Fibroblast of skin of scalp (primary cell): ENCODE measurements around the gene PATZ1. TPM values are rescaled to one million over a fixed set of nuclear protein-coding genes. Genes with fewer than 3 reads are reported as not detected.
A peak's percentile ranks its signal among the peaks of the same experiment; 100 is the strongest.
"Not testable (repeated sequence)": the region's sequence is repeated elsewhere in the genome, so short reads cannot be mapped to it uniquely, and the experiment has no call there.

Experiments used
- DNase-seq: peaks from one replicate; pipeline ENCODE4 v3.0.0-alpha.2; 2013
- polyA plus RNA-seq, 2 experiments: library from polyadenylated mRNA; unstranded; fragments of 120-200 nt; gene quantifications; one replicate each; pipeline ENCODE4 v1.2.1, GENCODE V29; 2013; ENCODE audit not compliant: insufficient read length in 2 of 2

The PATZ1 gene, protein sequence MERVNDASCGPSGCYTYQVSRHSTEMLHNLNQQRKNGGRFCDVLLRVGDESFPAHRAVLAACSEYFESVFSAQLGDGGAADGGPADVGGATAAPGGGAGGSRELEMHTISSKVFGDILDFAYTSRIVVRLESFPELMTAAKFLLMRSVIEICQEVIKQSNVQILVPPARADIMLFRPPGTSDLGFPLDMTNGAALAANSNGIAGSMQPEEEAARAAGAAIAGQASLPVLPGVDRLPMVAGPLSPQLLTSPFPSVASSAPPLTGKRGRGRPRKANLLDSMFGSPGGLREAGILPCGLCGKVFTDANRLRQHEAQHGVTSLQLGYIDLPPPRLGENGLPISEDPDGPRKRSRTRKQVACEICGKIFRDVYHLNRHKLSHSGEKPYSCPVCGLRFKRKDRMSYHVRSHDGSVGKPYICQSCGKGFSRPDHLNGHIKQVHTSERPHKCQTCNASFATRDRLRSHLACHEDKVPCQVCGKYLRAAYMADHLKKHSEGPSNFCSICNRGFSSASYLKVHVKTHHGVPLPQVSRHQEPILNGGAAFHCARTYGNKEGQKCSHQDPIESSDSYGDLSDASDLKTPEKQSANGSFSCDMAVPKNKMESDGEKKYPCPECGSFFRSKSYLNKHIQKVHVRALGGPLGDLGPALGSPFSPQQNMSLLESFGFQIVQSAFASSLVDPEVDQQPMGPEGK
- 14.2 TPM for polyA plus RNA-seq (2013, experiment 1 of 2; ENCODE audit: insufficient read length)
- polyA plus RNA-seq (2013, experiment 2 of 2; ENCODE audit: insufficient read length), result 13.2 TPM

DNA sequence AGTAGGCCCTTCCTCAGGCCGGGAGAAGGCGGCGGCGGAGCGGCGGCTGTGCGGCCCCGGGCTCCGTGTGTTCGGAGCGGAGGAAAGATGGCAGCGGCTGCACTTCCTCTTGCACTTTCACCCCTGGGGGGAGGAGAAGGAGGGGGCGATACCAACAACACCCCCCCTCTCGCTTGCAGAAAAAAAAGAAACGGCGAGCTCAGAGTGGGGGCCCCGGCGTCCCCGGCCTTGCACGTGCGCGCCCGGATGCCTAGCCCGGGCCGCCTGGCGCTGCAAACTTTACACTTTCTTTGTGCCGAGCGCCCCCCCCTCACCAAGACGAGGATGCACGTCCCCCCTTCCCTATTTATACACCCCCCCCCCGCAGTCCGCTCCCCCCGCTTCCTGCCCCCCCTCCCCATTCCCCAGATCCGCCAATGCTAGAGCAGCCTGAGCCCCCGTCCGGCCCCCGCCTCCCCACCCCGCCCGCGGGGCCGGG, at the start of gene PATZ1:
TSS of gene PATZ1 (minus strand) at position 92 of the 478 bp plus-strand sequence. CDS start 744 bp downstream, outside the sequence.
- DNase-seq, result peak; percentile 85

DNA sequence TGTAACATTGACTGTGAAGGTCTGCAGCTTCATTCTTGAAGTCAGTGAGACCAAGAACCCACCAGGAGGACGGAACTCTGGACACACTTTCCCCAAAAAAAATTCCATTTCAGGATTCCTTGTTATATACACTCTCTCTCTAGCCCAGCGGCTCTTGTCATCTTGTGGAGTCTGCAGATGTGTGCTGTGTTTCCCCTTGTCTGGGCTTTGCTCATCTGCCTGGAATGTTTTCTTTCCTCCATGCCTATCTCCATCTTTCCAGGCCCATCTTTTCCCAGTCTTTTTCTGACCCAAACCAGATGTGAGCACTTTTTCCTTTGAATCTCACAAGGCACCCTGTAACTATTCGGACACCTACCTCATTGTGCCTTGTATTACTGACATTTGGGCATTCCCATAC, 48.2 kb upstream of the PATZ1 start:
- peak; percentile 73 for DNase-seq

DNA sequence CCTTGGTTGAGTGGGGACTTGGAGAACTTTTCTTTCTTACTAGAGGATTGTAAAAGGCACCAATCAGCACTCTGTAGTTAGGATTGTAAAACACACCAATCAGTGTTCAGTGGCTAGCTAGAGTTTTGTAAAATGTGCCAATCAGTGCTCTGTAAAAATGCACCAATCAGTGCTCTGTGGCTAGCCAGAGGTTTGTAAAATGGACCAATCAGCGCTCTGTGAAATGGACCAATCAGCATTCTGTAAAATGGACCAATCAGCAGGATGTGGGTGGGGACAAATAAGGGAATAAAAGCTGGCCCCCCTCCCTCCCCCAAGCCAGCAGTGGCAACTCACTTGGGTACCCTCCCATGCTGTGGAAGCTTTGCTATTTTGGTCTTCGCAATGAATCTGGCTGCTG, 47.7 kb upstream of the PATZ1 start:
- peak; percentile 27 for DNase-seq

DNA sequence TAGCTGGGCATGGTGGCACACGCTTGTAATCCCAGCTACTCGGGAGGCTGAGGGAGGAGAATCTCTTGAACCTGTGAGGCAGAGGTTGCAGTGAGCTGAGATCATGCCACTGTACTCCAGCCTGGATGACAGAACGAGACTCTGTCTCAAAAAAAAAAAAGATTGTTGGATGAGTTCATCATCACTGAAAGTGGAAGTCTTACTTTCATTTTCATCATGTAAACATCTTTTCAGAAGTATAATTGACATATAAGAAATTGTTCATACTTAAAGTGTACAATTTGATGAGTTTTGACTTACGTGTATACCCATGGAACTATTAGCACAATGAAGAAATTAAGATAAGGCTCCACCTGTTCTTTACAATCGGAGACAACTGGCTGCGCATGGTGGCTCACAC, 32.5 kb upstream of the PATZ1 start:
- DNase-seq, result not testable (repeated sequence)

DNA sequence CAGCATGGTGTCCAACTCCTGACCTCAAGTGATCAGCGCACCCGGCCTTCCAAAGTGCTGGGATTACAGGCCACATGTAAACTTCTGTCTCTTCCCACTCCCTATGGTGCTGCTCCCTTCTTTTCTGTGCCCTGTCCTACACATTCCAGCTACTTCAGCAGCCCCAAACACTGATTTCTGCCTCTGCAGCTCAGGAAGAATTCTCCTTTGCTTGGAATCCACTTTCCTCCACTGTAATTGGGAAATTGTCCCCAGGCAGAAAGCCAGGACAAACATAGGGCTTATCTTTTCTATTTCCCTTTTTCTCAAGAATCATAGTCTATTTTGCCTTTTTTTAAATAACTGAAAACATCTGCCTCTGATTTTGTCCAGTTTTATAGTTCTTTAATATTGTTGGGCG, 32.0 kb upstream of the PATZ1 start:
- DNase-seq, result peak; percentile 46

DNA sequence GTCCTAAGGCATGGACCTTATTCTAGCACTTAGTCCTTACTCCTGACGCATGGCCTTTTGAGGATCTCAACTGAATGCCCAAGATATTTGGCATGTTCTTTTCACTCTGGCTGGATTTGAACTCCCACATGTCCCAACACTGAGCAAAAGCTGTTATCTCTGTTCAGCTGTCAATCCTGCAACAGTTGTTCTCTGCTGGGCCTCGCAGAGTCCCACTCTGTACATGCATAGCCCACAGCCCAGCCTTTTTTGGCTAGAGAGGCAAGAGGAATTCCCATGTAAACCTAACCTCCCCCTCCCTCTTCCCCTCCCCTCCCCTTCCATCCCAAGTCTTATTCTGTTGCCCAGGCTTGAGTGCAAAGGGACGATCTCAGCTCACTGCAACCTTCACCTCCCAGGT, 31.5 kb upstream of the PATZ1 start:
- DNase-seq, result no peak

DNA sequence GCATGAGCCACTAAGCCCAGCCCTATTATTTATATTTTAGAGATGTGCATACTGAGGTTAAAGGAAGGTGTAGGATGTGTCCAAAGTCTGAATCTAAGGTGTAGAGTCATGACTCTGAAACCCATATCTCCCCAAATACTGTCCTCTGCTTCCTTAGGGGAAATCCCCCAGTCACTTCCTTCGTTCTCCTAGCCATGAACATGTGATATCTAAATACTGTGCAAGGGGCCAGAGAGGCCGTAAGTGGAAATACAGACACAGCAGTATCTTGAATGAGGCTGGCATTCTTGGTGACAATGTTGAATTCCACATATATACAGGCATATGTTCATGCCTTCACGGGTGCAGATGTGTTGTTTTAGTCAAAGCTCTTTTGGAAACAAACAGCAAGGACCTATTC, 21.3 kb upstream of the PATZ1 start:
- no peak for DNase-seq

DNA sequence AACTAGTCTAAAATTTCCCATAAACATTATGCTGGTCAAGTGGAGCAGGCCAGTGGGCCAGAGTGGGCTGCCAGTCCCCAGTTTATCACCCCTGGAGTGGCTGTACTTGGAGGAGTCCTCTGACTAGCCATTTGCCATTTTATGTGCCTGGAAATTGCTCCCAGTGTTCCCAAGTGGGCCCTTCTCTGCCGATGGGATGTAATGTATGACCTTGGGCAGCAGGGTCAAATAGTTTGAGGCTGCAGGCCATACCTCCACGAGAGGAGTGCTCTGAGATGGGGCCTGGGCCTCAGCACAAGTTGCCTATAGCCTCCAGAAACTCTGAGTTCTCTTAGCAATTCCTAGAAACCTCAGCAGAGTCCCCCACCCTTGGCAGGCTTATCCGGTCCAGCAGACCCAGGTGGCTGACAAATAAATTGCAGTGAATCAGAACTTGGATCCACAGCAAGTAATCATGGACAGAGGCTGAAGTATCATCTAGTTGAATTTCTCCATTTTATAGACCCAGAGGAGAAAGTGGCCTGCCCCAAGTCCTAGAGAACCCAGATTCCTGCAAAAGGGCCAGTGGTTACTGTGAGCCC, 17.8 kb upstream of the PATZ1 start:
- DNase-seq, result no peak

DNA sequence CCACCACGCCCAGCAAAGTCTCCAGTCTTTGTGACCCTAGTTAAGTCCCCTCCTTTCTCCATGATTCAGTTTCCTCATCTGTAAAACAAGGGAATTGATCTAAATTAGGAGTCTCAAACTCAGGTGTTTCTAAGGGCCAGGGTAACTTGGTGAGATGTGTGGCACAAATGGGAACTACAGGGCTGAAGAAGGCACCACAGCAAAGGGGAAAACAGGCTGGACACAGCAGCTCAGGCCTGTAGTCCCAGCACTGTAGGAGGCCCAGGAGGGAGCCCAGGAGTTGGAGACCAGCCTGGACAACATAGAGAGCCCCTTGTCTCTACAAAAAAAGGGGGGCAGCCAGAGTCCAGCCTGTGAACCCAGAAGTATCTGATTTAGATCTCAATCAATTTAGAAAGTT, 15.6 kb upstream of the PATZ1 start:
- DNase-seq, result no peak

DNA sequence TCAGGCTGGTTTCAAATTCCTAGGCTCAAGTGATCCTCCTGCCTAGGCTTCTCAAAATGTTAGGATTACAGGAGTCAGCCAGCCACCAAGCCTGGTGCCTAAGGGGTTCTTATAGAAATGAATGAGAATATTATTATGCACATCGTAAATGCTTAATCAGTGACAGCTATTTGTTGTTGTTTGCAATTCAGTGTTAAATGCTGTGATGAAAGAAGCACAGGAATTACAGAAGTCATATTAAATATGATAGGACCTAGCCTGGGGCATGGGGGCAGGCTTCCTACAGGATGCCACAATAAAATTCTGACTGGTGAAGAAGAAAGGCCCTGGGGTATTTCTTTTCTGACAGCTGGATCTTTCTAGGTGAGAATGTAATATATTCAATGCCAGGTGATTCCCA, 13.9 kb upstream of the PATZ1 start:
- no peak for DNase-seq

DNA sequence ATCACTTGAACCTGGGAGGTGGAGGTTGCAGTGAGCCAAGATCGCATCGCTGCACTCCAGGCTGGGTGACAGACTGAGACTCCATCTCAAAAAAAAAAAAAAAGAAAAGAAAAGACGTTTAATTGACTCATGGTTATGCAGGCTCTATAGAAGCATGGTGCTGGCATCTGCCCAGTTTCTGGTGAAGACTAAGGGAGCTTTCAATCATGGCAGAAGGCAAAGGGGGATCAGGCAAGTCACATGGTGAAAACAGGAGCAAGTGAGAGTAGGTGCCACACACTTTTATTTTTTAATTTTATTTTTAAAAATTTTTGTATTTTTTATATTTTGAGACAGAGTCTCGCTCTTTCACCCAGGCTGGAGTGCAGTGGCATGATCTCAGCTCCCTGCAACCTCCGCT, 8.4 kb upstream of the PATZ1 start:
- no peak for DNase-seq

DNA sequence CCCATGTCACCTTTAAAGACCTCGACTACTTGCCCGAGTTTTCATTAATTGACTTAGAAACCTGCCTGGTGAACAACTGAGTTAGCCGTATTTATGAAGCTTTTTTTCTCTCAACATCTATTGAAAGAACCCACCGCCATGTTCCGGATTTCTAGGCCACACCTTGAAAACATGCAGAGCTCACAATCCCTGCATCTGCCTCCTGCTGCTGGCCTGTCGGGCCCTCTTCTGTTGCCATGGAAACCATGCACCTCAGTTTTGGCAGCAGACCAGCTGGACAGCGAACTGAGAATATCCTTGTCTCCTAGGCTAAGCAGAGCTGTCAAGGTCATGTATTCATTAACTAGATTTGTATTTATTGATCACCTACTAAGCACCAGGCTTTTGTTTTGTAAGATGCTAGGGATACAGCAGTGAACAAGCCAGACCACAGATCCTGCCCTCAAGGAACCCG, 4.3 kb upstream of the PATZ1 start:
- DNase-seq, result peak; percentile 18

DNA sequence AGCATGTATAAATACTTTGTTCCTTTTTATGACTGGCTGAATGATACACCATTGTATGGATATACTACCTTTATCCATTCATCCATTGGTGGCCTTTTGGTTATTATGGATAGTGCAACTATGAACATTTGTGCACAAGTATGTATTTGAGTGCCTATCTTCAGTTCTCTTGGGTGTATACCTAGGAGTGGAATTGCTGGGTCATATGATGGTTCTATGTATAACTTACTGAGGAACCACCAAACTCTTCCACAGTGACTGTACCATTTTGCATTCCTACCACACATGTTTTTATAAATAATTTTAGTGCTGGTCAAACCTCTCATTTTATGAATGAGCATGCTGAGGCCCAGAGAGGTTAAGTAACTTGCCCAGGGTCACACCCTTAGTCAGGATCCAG, 3.8 kb upstream of the PATZ1 start:
- DNase-seq, result no peak

DNA sequence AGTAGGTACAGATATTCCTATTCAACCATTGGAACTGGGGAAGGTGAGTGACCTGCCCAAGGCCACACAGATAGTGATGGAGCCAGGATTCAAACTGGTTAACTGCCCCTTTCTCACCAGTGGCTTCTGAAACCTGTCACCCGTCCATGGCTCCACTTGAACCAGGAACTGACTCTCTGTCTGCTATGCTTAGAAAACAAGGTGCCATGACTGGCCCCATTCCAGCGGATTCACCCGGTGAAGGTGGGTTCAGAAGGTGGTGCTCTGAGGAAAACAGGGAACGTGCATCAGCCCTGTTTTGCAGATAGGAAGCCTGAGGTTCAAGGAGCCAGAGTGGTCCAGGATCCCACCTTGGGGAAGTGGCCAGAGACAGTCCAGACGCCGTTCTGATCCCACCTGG, 2.6 kb upstream of the PATZ1 start:
- no peak for DNase-seq

DNA sequence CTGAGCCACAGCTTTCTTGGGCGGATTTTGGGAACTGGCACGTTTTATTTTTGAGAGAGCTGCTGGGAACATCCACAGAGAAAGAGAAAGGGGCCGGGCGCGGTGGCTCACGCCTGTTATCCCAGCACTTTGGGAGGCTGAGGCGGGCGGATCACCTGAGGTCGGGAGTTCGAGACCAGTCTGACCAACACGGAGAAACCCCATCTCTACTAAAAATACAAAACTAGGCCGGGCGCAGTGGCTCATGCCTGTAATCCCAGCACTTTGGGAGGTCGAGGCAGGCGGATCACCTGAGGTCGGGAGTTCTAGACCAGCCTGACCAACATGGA, 1.8 kb upstream of the PATZ1 start:
- DNase-seq, result not testable (repeated sequence)

DNA sequence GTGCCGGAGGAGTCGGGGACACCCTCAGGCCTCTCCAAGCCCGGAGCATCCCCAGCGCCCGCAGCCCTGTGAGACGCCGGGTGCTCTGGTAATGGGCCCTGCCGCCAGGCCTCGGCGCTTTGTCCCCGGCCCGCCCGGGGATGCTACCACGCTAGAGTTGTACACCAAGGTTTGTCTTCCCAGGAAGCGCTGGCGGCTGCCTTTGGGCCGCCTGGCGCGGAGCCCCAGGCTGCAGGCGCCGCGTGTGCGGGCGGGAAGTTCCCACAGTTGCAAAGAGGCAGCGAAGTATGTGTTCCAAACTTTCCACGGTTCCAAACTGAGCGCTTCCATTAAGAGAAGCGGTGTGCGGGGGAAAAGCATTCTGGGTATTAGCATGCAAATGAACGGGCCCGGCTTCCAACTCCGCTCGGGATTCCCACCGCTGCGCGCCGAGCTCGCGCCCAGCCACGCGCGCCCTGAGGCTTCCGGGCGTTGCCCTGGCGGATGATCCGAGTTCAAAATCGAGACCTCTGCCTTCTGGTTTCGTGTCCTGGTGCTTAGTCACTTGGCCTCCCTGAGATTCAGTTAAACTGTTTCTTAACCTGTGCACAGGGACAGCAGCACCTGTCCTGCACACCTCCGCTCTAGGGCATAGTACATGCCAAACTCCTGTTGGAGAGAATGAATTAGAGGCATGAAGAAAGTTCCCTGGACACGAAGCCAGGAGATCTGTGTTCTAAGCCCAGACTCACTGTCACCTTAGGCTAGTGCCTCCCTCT, 1.3 kb upstream of the PATZ1 start:
- peak; percentile 63 for DNase-seq

DNA sequence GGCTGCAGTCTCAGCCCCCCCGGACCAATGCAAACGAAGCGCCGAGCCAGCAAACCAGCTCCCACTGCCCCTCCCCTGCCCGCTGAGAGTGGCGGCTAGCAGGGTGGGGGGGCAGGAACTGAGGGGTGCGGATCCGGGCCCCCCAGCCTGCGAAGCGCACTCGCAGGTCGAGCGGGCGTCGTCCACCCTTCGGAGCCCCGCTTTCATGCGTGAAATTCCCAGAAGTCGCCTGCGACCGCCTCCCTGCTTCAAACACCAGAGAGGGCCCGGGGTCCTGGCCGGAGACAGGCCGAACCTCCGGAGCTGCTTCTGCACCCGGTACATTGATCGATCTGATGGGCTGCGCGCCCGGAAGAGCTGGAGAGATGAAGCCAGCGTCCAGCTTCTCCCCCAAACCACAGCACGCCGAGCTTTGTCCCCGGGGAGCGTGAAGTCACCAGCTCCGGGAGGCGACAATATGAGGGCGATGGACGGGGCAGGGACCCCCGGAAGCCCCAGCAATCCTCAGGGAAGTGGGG, 646 bp upstream of the PATZ1 start:
- DNase-seq, result peak; percentile 50

DNA sequence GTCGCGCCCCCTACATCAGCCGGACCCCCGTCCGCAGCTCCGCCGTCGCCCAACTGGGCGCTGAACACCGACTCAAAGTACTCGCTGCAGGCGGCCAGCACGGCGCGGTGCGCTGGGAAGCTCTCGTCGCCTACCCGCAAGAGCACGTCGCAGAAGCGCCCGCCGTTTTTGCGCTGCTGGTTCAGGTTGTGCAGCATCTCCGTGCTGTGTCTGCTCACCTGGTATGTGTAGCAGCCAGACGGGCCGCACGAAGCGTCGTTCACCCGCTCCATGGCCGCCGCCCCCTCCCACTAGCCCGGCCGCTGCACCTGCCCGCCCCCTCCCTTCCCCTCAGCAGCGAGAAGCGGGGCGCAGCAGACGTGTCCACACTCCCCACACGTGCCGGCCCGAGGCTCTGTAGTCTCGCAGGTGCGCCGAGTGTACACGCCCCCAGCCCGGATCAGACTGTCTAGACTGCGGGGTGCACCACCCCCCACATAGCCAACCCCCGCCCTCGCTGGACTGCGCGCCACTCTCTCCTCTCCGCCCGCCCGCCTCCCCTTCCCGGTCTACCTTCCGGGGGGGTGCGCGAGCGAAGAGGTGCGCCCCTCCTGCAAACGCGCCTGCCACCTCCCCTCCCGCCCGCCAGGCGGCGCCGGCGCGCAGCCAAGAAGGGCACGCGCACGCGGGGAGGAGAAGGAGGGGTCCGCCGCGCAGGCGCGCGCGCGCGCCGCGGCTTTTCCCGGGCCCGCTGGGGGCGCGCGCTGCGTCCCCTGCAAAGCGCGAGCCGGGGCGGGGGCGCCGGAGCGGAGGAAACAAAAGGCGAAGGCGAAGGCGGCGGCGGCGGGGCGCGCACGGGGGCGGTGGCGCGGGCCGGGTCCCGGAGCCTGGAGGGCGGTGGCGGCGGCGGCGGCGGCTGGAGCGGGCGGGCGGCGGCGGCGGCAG, 553 bp downstream of the PATZ1 start:
- DNase-seq, result peak; percentile 92

DNA sequence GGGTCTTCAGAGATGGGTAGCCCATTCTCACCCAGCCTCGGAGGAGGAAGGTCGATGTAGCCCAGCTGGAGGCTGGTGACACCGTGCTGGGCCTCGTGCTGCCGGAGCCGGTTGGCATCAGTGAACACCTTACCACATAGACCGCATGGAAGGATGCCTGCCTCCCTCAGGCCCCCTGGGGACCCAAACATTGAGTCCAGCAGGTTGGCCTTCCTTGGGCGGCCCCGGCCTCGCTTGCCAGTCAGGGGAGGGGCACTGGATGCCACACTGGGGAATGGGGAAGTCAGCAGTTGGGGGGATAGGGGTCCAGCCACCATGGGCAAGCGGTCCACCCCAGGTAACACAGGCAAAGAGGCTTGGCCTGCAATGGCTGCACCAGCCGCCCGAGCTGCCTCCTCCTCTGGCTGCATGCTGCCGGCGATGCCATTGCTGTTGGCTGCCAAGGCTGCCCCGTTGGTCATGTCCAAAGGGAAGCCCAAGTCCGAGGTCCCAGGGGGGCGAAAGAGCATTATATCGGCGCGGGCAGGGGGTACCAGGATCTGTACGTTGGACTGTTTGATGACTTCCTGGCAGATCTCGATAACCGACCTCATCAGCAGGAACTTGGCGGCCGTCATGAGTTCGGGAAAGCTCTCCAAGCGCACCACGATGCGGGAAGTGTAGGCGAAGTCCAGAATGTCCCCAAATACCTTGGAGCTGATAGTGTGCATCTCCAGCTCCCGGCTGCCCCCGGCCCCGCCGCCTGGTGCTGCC, 1.4 kb downstream of the PATZ1 start:
- peak; percentile 36 for DNase-seq

DNA sequence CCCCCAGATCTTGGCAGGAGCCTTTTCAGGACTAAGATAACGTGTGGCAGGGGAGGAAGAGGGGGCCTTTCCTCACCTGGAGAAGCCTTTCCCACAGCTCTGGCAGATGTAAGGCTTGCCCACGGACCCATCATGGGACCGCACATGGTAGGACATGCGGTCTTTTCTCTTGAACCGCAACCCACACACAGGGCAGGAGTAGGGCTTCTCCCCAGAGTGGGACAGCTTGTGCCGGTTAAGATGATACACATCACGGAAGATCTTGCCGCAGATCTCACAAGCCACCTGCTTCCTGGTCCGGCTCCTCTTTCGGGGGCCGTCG, 1.9 kb downstream of the PATZ1 start:
- DNase-seq, result no peak
